ENCODE results near the gene SLCO3A1. TPM values are rescaled to one million over a fixed set of nuclear protein-coding genes. Genes with fewer than 3 reads are reported as not detected.
"Not testable (repeated sequence)": the region's sequence is repeated elsewhere in the genome, so short reads cannot be mapped to it uniquely, and the experiment has no call there.

The SLCO3A1 gene
- total RNA-seq, 1 donor from 2014 or later, result 23.6 TPM

GRCh38 chr15:92164327-92165000 lies 311.0 kb downstream of the SLCO3A1 start:
- no peak for ATAC-seq

- ATAC-seq, result no peak
Observed at GRCh38 chr15:92165001-92165346, 311.5 kb downstream of the SLCO3A1 start.

DNA sequence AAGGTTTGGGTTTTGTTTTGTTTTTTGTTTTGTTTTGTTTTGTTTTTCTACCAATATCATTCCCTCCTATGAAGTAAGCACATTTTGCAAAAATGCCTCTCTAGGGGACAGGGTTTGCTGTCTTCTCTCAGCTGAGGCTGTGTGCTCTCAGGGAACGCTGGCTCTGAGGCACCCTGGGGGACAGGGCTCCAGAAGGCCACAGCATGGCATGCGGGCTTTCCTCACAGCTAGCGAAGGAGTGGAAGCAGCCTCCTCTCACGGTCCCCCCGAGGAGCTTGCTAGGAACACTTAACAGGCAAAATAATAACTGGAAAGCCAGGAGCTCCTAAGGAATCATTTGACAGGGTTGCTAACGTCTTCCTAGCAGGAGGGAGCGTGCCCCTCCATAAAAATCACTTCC lies 312.5 kb downstream of the SLCO3A1 start:
- no peak for ATAC-seq

DNA sequence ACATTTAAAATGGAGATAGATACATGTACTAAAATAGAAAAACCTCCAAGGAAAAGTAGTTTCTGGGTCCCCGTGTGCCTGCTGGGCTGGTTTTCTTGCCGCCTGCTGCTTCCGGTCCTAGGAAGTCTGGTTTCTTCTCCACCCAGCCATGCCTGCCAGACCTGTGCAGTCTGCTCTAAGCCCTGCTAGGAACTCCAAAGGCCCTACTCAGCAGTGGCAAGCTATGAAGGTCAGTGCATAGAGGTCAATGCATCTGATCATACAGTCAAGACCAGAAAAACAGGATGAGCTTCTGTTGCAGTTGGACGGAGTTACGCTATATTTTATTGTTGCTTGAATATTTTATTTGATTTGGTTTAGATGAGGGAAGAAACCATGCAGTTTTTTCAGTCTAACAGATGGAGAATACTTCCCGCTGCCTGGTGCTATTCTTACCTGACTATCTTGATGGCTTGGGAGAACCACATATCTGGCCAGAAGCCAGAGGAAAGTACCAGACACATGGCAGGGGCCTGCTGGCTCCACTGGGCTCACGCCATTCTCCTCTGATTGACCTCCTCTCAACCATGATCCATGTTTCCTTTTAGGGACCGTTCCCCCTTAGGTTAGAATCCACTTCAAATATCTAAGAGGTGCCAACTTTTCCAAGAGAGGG lies 313.4 kb downstream of the SLCO3A1 start:
- ATAC-seq, result peak; percentile 90

GRCh38 chr15:92167451-92167850 lies 313.9 kb downstream of the SLCO3A1 start:
- no peak for ATAC-seq

DNA sequence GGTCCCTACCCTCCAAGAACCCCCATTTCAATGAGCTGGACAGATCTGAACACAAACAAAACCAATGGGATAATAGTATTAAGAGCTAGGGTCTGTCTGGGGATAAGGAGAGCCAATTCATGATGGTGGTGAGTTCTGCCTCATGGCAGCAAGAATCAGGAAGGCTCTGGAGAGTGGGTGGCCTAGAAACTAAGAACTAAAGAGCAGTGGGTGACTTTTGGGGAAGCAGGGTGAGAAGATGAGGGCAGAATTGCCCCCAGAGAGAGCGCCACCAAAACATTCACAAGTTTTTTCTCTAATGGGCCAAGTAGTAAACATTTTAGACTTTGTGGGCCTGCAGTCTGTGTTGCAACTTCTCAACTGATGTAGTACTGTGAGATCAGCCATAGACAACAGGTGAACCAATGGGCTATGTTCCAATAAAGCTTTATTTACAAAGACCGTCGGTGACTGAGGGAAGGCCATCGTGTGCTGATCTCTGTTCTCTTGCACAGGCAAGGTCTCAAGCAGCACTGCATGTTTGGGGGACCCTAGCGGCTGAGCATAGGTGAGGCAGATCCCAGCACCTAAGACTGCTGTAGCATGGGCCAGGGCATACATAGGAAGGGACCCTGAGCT lies 314.7 kb downstream of the SLCO3A1 start:
- ATAC-seq, result no peak

- no peak for ATAC-seq
Observed at GRCh38 chr15:92170897-92171296, 317.4 kb downstream of the SLCO3A1 start.

GRCh38 chr15:92178911-92179310 lies 325.4 kb downstream of the SLCO3A1 start:
- ATAC-seq, result no peak

DNA sequence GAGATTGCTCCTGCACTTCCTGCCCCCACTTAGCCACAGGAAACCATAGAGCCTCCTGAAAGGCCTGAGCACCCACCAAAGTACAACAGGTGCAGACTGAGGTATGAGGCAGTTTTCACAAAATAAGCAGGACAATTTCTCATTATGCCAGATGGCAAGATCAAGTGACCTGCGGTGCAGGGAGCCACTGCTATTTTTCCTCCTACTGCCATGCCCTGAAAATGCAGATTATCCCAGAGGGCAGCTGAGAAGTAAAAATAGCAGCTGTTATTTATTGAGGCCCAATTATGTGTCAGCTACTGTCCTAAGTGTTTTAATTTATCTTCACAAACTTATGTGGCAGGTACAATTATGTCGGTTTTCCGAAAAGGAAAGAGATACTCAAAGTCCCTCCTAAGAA lies 330.6 kb downstream of the SLCO3A1 start:
- no peak for ATAC-seq

GRCh38 chr15:92184679-92185230 lies 331.2 kb downstream of the SLCO3A1 start:
- ATAC-seq, result no peak

- no peak for ATAC-seq
Observed at GRCh38 chr15:92187975-92188374, 334.5 kb downstream of the SLCO3A1 start.

DNA sequence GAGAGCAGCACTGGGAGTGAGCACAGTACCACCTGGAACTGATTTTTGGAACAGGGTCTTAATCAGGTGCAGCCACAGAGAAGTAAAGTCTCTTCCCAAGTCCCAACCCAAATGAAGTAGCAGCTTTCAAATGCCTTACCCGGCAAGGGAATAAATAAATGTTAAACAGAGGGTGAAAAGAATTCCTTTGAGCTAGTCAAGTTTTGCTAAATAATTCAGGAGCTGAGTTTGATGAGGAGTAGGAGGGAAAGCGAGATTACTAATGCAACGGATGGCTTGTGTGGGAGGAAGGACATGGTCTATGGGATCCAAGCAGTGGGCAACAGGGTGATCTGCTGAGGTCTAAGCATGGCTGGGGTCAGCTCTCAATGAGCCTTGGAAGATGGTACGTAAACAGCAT lies 335.7 kb downstream of the SLCO3A1 start:
- no peak for ATAC-seq

DNA sequence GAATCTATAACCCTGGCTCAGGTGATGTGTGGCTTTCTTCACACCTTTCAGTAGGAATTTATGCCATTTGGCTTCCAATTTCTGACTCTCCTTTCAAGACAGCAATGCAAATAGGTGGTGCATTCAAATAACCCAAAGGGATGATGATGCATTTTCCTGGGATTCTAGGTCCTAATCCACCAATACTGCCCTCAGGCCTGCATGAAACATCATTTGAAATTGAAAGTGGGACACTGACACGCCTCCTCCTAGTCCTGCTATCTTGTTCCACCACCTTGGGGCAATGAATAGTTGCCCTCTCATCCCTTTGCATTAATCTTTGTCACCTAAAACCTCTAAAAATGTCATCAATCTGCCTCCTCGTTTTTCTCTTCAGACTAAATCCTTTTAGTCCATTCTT lies 341.7 kb downstream of the SLCO3A1 start:
- ATAC-seq, result no peak

DNA sequence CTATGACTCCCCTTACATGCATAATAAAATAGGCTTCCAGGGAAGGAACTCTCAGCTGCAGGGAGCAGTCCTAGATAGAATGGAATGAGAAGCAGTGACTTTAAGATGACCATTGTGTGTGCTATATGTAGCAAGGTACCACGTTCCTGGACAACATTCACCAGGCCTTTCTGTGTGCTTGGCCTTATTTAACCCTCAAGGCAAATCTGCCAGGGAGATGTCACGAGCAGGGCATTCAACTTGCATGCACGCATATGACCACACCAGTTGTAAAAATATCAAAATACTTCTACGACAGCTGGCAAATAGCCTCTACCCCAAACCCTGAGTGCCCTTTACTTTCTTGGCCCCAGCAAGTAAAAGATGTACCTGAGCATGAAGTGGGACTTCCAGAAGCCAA lies 342.8 kb downstream of the SLCO3A1 start:
- no peak for ATAC-seq

GRCh38 chr15:92197746-92198145 lies 344.2 kb downstream of the SLCO3A1 start:
- no peak for ATAC-seq

DNA sequence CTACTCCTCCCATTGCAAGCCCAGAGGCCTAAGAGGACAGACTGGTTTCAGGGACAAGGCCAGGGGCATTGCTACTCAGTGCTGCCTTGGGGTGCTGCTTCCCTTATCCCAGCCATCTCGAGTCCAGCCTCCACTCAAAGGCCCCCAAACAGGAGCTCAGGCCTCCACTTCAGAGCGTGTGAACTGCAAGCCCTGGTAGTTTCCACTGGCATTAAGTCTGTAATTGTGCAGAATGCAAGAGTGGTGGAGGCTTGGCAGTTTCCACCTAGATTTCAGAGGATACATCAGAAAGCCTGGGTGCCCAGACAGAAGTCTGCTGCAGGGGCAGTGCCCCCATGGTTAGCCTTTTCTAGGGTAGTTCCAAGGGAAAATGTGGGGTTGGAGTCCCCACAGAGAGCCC lies 347.4 kb downstream of the SLCO3A1 start:
- ATAC-seq, result no peak

DNA sequence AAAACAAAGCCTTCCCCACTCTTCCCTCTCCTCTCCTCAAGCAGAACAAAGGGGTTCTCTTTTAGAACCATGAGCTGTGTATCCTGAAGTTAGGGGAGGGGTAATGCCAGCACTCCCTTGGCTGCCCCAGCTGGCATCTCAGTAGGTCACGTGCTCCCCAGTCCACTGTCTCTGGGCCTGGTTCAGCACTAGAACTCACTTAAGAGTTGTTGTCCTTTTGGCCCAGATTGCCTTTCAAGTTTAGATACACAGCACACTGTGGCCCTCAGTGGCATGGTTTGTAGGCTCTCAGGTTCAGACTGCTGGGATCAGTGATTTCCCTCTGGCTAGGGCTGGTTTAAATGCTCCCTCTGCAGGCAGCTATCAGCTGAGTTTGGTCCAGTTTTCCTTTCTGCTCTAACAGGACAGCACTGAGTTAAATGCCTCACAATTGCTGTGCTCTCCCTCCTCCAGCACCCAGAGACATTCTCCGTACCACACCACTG lies 351.8 kb downstream of the SLCO3A1 start:
- no peak for ATAC-seq

DNA sequence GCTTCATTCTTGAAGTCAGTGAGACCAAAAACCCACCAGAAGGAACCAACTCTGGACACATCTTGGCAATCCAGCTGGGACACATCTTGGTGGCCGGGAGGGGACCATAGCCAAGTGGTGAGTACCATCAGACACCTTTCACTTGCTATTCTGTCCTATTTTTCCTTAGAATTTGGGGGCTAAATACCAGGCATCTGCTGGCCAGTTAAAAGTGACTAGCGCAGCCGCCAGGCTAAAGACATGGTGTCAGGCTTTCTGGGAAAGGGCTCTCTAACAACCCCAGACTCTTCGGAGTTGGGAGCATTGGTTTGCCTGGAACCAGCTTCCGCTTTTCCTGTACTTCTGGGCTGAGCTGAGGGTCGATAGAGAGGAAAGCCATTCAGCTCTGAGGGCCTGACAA lies 354.1 kb downstream of the SLCO3A1 start:
- not testable (repeated sequence) for ATAC-seq
